ENCODE results near the gene YTHDF1. TPM values are rescaled to one million over a fixed set of nuclear protein-coding genes. Genes with fewer than 3 reads are reported as not detected.

YTHDF1 gene
- polyA plus RNA-seq, 2 of the 4 experiments (the other 2 are of a cell fraction), result 31.8 to 37.9 TPM

DNA sequence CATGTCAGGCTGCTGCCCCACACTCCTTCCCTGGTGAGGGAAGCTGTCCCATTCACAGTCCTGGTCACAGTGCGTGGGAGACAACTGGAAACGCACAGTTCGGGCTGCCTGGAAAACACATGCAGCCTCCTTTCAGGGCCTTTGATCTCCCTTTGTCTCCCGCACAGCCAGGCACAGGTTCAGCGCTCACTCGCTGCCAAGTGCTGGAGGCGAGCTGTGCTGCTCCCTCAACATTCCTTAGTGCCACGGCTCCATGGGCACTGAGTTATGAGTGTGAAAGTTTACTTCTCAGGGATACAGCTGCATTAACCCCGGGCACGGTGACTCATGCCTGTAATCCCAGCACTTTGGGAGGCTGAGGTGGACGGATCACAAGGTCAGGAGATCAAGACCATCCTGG, 9.1 kb downstream of the YTHDF1 start:
- DNase-seq (ENCODE audit: low read depth in 1 of 2, low spot score in 1 of 2) (no peak), ATAC-seq (no peak), FAIRE-seq (no peak)
- H3K27ac ChIP-seq, result no peak overlapping the region
- no peak overlapping the region for H3K4me3 ChIP-seq
- POLR2A ChIA-PET, result no interaction called here
- H3K4me1 ChIP-seq, result peaks cover 13% of the 10 kb centered on the region; the same call in 1 of the 3 replicates
- 62% methylated on average over 10 of the region's 11 CpGs for WGBS (ENCODE audit: missing lambda C conversion rate)
- H3K4me2 ChIP-seq, result no peak overlapping the region
- TF ChIP-seq FOSL2 (IDR thresholded peaks at IDR 0.05) (no peak), FOSL2 (CRISPR knock-in tag; IDR thresholded peaks at IDR 0.05) (no peak), HDAC2 (IDR thresholded peaks at IDR 0.05) (no peak), ZFP36 (IDR thresholded peaks at IDR 0.05; ENCODE audit: borderline replicate concordance, partially characterized antibody) (no peak), KDM1A (IDR thresholded peaks at IDR 0.05; ENCODE audit: low read depth) (no peak), JUN (IDR thresholded peaks at IDR 0.05) (no peak)
- TF ChIP-seq, protein P1, sequence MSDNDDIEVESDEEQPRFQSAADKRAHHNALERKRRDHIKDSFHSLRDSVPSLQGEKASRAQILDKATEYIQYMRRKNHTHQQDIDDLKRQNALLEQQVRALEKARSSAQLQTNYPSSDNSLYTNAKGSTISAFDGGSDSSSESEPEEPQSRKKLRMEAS (IDR thresholded peaks at IDR 0.05), result no peak
- CTCF ChIA-PET, result interaction anchor here (1.2 to 5.9 kb wide), 5 partner anchors 7 to 29 kb away, joined by 3 to 37 read pairs (median 6); partner anchors contain the start of gene YTHDF1
- no peaks in the 10 kb centered on the region for H3K9me3 ChIP-seq

DNA sequence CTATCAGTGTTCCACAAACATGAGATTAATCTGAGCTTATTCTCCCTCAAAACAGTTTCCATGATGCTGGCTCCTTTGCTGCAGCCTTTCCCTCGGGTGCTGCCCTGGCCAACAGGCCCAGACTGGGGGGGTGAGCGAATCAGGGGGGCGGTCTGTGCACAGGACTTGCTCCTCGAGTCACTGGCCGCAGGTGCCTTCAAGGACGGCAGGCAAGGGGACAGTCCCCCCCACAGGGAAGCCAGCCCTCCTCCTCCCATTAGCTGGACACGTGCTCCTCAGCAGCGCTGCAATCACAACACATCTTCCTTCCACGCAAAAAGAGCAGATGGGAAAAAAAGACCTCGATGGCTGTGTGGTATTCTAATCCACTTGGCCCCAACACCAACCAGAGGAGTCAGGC, 10.0 kb downstream of the YTHDF1 start:
- Histone ChIP-seq H3K27ac (no peak overlapping the region), H3K4me1 (peaks cover 13% of the 10 kb centered on the region; the same call in 1 of the 3 replicates), H3K4me2 (no peak overlapping the region), H3K4me3 (no peak overlapping the region), H3K9me3 (no peaks in the 10 kb centered on the region)
- ChIA-PET CTCF (interaction anchor here (1.0 to 5.9 kb wide), 7 partner anchors 8 to 104 kb away, joined by 3 to 37 read pairs (median 6); partner anchors contain the start of gene YTHDF1), POLR2A (no interaction called here)
- WGBS (ENCODE audit: missing lambda C conversion rate), result 75% methylated on average over 5 of the region's 10 CpGs
- FAIRE-seq (no peak), ATAC-seq (no peak), DNase-seq (ENCODE audit: low read depth in 1 of 2, low spot score in 1 of 2) (no peak)
- TF ChIP-seq CBX8 (IDR thresholded peaks at IDR 0.05) (no peak), MAFK (IDR thresholded peaks at IDR 0.05; ENCODE audit: partially characterized antibody) (no peak), ESRRA (IDR thresholded peaks at IDR 0.05; ENCODE audit: borderline replicate concordance, low read length) (no peak), KDM1A (IDR thresholded peaks at IDR 0.05; ENCODE audit: low read depth) (no peak), GATA3 (IDR thresholded peaks at IDR 0.05; ENCODE audit: borderline replicate concordance) (no peak), NFE2L2 (conservative IDR thresholded peaks at IDR 0.05; ENCODE audit: low read length) (no peak), CEBPB (IDR thresholded peaks at IDR 0.05) (no peak)
- TF ChIP-seq, protein P2, sequence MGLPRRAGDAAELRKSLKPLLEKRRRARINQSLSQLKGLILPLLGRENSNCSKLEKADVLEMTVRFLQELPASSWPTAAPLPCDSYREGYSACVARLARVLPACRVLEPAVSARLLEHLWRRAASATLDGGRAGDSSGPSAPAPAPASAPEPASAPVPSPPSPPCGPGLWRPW (IDR thresholded peaks at IDR 0.05), result no peak

DNA sequence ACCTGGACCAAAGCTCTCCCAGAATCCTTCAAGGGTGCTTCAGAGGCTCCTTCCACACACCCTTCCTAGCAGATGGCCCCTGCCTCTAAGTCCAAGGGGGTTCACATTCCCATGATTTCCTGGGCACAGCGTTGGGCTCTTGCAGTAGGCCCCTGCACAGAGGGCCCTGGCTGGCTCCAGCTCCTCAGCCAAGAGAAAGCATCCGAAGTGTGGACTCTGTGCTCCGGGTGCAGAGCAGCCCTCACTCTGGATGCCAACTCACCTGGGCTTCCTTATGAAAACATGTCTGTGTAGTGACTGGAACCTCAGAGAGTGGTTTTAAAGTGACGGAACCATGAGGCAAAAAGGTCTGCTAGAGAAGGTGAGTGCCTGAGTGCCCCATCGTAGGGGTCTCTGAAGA, 11.6 kb downstream of the YTHDF1 start:
- H3K4me1 ChIP-seq, result peaks cover 13% of the 10 kb centered on the region; the same call in 1 of the 3 replicates
- H3K27ac ChIP-seq, result no peak overlapping the region
- FAIRE-seq (no peak), DNase-seq (ENCODE audit: low read depth in 1 of 2, low spot score in 1 of 2) (no peak), ATAC-seq (no peak)
- no peak overlapping the region for H3K4me3 ChIP-seq
- ChIA-PET CTCF (interaction anchor here (0.8 to 5.9 kb wide), 7 partner anchors 9 to 148 kb away, joined by 3 to 37 read pairs (median 3); partner anchors contain the start of gene YTHDF1), POLR2A (interaction anchor here (0.8 kb wide), 1 partner anchor 10 kb away, joined by 3 read pairs; no protein-coding TSS in a partner anchor)
- no peak overlapping the region for H3K4me2 ChIP-seq
- WGBS (ENCODE audit: missing lambda C conversion rate), result 87% methylated on average over 4 of the region's 5 CpGs
- TF ChIP-seq JUN (IDR thresholded peaks at IDR 0.05), result no peak
- TF ChIP-seq TP53 (CRISPR knock-in tag; IDR thresholded peaks at IDR 0.05), result no peak
- H3K9me3 ChIP-seq, result no peaks in the 10 kb centered on the region

DNA sequence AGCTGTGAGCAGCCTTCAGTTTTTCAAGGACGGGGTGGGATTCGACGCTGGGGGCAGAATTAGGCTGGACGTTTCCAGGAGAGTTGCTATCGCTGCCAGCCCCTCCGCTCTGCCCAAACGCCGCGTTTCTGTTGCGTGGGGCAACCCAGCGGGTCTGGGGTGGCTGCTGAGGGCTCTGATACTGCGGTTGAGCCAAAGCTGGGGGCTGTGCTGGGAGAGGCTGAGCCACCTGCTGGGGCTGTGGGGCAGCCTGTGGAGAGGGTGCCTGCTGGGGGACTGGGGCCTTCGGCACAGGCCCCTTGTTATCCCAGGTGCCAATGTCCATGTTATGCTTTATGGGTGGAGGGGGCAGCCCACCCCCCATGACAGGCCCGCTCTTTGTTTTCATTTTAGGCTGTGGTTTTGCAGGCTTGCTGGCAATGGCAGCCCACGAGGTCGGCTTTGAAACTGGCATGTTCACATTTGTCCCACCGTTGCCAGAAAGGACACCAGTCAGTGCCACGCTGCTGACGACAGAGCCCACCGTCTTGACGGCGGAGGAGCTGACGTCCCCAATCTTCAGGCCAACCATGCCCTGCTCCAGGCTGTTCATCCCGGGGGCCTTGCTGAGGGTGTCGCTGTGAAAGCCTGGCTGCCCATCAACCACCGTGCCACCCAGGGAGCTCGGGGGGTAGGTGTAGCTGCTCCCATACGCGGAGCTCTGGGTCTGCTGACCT, 13.0 kb downstream of the YTHDF1 start:
- ATAC-seq (no peak), DNase-seq (ENCODE audit: low read depth in 1 of 2, low spot score in 1 of 2) (no peak), FAIRE-seq (no peak)
- H3K4me1 ChIP-seq, result peaks cover 20% of the 10 kb centered on the region
- no peak overlapping the region for H3K4me2 ChIP-seq
- 96% methylated on average over 21 of the region's 29 CpGs for WGBS (ENCODE audit: missing lambda C conversion rate)
- no peak overlapping the region for H3K27ac ChIP-seq
- H3K9me3 ChIP-seq, result no peaks in the 10 kb centered on the region
- H3K4me3 ChIP-seq, result no peak overlapping the region
- ChIA-PET POLR2A (no interaction called here), CTCF (interaction anchor here (0.8 to 5.9 kb wide), 6 partner anchors 11 to 230 kb away, joined by 3 to 37 read pairs (median 5); partner anchors contain the start of gene YTHDF1)
- TF ChIP-seq POLR2A (IDR thresholded peaks at IDR 0.05; ENCODE audit: low read length), result no peak
- no peak for TF ChIP-seq CBX2 (IDR thresholded peaks at IDR 0.05; ENCODE audit: borderline replicate concordance, low read depth)
- TF ChIP-seq MAZ (IDR thresholded peaks at IDR 0.05; ENCODE audit: borderline replicate concordance, low read depth, low read length), result no peak
- no peak for TF ChIP-seq RFX5 (IDR thresholded peaks at IDR 0.05)
- no peak for TF ChIP-seq SMC3 (IDR thresholded peaks at IDR 0.05)
- TF ChIP-seq, protein P3, sequence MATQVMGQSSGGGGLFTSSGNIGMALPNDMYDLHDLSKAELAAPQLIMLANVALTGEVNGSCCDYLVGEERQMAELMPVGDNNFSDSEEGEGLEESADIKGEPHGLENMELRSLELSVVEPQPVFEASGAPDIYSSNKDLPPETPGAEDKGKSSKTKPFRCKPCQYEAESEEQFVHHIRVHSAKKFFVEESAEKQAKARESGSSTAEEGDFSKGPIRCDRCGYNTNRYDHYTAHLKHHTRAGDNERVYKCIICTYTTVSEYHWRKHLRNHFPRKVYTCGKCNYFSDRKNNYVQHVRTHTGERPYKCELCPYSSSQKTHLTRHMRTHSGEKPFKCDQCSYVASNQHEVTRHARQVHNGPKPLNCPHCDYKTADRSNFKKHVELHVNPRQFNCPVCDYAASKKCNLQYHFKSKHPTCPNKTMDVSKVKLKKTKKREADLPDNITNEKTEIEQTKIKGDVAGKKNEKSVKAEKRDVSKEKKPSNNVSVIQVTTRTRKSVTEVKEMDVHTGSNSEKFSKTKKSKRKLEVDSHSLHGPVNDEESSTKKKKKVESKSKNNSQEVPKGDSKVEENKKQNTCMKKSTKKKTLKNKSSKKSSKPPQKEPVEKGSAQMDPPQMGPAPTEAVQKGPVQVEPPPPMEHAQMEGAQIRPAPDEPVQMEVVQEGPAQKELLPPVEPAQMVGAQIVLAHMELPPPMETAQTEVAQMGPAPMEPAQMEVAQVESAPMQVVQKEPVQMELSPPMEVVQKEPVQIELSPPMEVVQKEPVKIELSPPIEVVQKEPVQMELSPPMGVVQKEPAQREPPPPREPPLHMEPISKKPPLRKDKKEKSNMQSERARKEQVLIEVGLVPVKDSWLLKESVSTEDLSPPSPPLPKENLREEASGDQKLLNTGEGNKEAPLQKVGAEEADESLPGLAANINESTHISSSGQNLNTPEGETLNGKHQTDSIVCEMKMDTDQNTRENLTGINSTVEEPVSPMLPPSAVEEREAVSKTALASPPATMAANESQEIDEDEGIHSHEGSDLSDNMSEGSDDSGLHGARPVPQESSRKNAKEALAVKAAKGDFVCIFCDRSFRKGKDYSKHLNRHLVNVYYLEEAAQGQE (IDR thresholded peaks at IDR 0.05), result no peak
- TF ChIP-seq, protein P4, sequence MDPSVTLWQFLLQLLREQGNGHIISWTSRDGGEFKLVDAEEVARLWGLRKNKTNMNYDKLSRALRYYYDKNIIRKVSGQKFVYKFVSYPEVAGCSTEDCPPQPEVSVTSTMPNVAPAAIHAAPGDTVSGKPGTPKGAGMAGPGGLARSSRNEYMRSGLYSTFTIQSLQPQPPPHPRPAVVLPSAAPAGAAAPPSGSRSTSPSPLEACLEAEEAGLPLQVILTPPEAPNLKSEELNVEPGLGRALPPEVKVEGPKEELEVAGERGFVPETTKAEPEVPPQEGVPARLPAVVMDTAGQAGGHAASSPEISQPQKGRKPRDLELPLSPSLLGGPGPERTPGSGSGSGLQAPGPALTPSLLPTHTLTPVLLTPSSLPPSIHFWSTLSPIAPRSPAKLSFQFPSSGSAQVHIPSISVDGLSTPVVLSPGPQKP (IDR thresholded peaks at IDR 0.05; ENCODE audit: low read depth, low read length), result no peak
- no peak for TF ChIP-seq ZSCAN20 (CRISPR knock-in tag; IDR thresholded peaks at IDR 0.05)
- no peak for TF ChIP-seq RNF2 (IDR thresholded peaks at IDR 0.05; ENCODE audit: borderline replicate concordance, low read depth)
- TF ChIP-seq NFE2L2 (conservative IDR thresholded peaks at IDR 0.05; ENCODE audit: low read length), result no peak
- no peak for TF ChIP-seq CHD2 (IDR thresholded peaks at IDR 0.05; ENCODE audit: low read length, partially characterized antibody)
- TF ChIP-seq RCOR1 (IDR thresholded peaks at IDR 0.05; ENCODE audit: low read depth, low read length), result no peak
- TF ChIP-seq PHF8 (IDR thresholded peaks at IDR 0.05; ENCODE audit: borderline replicate concordance, low read depth), result no peak
- no peak for TF ChIP-seq ESRRA (IDR thresholded peaks at IDR 0.05; ENCODE audit: borderline replicate concordance, low read length)
